ENCODE measurements around the gene PCBD2.

PCBD2 gene

GRCh38 chr5:134873987-134874830 lies 30.7 kb upstream of the PCBD2 start, which contains the start of gene TXNDC15:
Gene TXNDC15 (plus strand): TSS chr5:134874371. CDS start chr5:134874428, 57 bp downstream.
- DNase-seq (ENCODE audit: low spot score) (peak; percentile 84), ATAC-seq (ENCODE audit: low read depth) (peak; percentile 86)
- H3K4me3 ChIP-seq (ENCODE audit: severe bottlenecking) = peak within 1 kb of the TSS; percentile 67
- no peak for TF ChIP-seq CTCF (IDR thresholded peaks at IDR 0.05; ENCODE audit: poor library complexity, severe bottlenecking)
- H3K27me3 ChIP-seq (ENCODE audit: insufficient read depth, poor library complexity, severe bottlenecking) = no peaks in the 10 kb centered on the region
- peaks cover 5% of the 10 kb centered on the region for H3K4me1 ChIP-seq (ENCODE audit: insufficient read depth, poor library complexity, severe bottlenecking)
- H3K27ac ChIP-seq (ENCODE audit: poor library complexity, severe bottlenecking) = peak within 1 kb of the TSS; percentile 80
- H3K36me3 ChIP-seq (ENCODE audit: low read depth) = 0 out of 2 replicates have a peak, but pooled peaks cover 5% of the 10 kb centered on the region
- H3K9me3 ChIP-seq (ENCODE audit: severe bottlenecking) = no peaks in the 10 kb centered on the region

GRCh38 chr5:134874831-134875655 lies 29.9 kb upstream of the PCBD2 start:
- no peaks in the 10 kb centered on the region for H3K27me3 ChIP-seq (ENCODE audit: insufficient read depth, poor library complexity, severe bottlenecking)
- peak; percentile 82 for DNase-seq (ENCODE audit: low spot score)
- ATAC-seq (ENCODE audit: low read depth) = peak; percentile 74
- no peak for TF ChIP-seq CTCF (IDR thresholded peaks at IDR 0.05; ENCODE audit: poor library complexity, severe bottlenecking)
- peaks cover 5% of the 10 kb centered on the region for H3K4me1 ChIP-seq (ENCODE audit: insufficient read depth, poor library complexity, severe bottlenecking)
- H3K9me3 ChIP-seq (ENCODE audit: severe bottlenecking) = no peaks in the 10 kb centered on the region
- H3K36me3 ChIP-seq (ENCODE audit: low read depth) = 0 out of 2 replicates have a peak, but pooled peaks cover 5% of the 10 kb centered on the region
- peak overlapping the region; percentile 67 for H3K4me3 ChIP-seq (ENCODE audit: severe bottlenecking)
- H3K27ac ChIP-seq (ENCODE audit: poor library complexity, severe bottlenecking) = peak overlapping the region; percentile 80

- DNase-seq (ENCODE audit: low spot score) (no peak), ATAC-seq (ENCODE audit: low read depth) (no peak)
- H3K27me3 ChIP-seq (ENCODE audit: insufficient read depth, poor library complexity, severe bottlenecking) = no peaks in the 10 kb centered on the region
- TF ChIP-seq CTCF (IDR thresholded peaks at IDR 0.05; ENCODE audit: poor library complexity, severe bottlenecking) = no peak
- peaks cover 5% of the 10 kb centered on the region for H3K4me1 ChIP-seq (ENCODE audit: insufficient read depth, poor library complexity, severe bottlenecking)
- H3K27ac ChIP-seq (ENCODE audit: poor library complexity, severe bottlenecking) = no peak overlapping the region
- H3K4me3 ChIP-seq (ENCODE audit: severe bottlenecking) = no peak overlapping the region
- H3K9me3 ChIP-seq (ENCODE audit: severe bottlenecking) = no peaks in the 10 kb centered on the region
- H3K36me3 ChIP-seq (ENCODE audit: low read depth) = 0 out of 2 replicates have a peak, but pooled peaks cover 5% of the 10 kb centered on the region
Observed at GRCh38 chr5:134877159-134877558, 27.8 kb upstream of the PCBD2 start.

- Histone ChIP-seq H3K27ac (ENCODE audit: poor library complexity, severe bottlenecking) (no peak overlapping the region), H3K9me3 (ENCODE audit: severe bottlenecking) (no peaks in the 10 kb centered on the region), H3K27me3 (ENCODE audit: insufficient read depth, poor library complexity, severe bottlenecking) (no peaks in the 10 kb centered on the region), H3K4me3 (ENCODE audit: severe bottlenecking) (no peak overlapping the region), H3K36me3 (ENCODE audit: low read depth) (0 out of 2 replicates have a peak, but pooled peaks cover 5% of the 10 kb centered on the region), H3K4me1 (ENCODE audit: insufficient read depth, poor library complexity, severe bottlenecking) (peaks cover 5% of the 10 kb centered on the region)
- no peak for TF ChIP-seq CTCF (IDR thresholded peaks at IDR 0.05; ENCODE audit: poor library complexity, severe bottlenecking)
- DNase-seq (ENCODE audit: low spot score) (no peak), ATAC-seq (ENCODE audit: low read depth) (no peak)
Observed at GRCh38 chr5:134878403-134878802, 26.5 kb upstream of the PCBD2 start.

Data from RWPE2 (cell line).